HG02763 (cell line): ENCODE results near the gene PWWP3B.
"Not testable (repeated sequence)": the region's sequence is repeated elsewhere in the genome, so short reads cannot be mapped to it uniquely, and the experiment has no call there.

Experiments
- ATAC-seq: cut with Tn5 transposase; IDR thresholded peaks from one replicate; pipeline ENCODE4 v1.9.1; 2021; ENCODE audit warnings: mild to moderate bottlenecking, moderate library complexity; ENCODE audit not compliant: unreplicated experiment

The PWWP3B gene

DNA sequence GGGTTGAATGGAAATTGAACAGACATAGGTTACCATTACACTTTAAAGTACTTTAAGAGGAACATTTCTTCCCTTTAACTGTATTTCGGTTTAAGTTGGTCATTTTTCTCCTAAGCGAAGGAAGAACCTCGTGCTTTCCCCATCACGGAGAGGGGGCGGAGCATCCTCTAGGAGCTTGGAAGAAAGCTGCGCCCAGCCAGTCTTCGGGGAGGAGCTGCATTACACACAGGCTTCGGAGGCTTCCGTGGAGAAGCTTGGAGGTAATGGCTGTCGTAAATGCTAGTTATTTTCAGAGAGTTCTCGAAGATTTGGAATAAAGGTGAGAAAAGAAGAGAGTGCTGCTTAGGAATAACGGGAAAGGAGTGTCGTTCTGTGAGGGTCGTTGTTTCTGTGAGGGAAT lies at the start of gene PWWP3B:
TSS of gene PWWP3B (plus strand) at position 199 of the 400 bp plus-strand sequence. CDS start 37,128 bp downstream, outside the sequence.
- no peak for ATAC-seq

GRCh38 chrX:106139048-106139447 lies 29.1 kb upstream of the PWWP3B start:
- ATAC-seq = no peak

DNA sequence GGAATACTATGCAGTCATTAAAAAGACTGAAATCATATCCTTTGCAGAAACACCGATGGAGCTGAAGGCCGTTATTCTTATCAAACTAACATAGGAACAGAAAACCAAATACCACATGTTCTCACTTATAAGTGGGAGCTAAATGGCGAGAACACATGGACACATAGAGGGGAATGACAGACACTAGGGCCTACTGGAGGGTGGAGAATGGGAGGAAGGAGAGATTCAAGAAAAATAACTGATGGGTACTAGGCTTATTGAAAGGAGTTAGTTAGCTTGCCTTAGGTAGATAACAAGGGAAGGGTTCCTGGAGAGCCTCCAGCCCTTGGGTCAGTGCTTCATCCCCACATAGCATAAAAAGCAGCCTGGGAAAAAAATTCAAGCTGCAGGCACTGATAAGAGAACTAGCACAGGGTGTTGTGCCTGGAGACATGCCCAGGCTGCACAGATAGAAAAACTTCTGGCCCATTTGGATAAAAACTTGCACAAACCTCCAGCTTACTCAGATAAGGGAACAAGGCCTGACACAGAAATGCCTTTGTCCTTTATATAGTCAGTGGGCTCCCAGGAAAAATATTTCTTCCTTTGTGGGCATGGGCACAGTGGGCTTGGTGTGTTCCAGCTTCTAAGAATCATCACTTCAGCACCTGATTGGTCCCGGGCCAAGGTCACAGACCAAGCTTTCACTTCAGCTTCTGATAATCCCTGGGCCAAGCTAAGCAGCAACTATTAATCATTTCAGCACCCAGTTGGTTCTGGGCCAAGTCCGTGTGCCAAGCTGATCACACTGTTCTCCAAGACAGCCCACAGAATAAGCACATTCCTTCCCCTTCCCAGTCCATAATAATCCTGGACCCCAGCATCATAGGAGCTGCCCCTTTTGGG lies 23.1 kb upstream of the PWWP3B start:
- ATAC-seq = no peak

- ATAC-seq = no peak
These were observed 17.4 kb upstream of the PWWP3B start for GRCh38 chrX:106150701-106151100.

GRCh38 chrX:106159861-106160282 lies 8.2 kb upstream of the PWWP3B start:
- ATAC-seq = no peak

DNA sequence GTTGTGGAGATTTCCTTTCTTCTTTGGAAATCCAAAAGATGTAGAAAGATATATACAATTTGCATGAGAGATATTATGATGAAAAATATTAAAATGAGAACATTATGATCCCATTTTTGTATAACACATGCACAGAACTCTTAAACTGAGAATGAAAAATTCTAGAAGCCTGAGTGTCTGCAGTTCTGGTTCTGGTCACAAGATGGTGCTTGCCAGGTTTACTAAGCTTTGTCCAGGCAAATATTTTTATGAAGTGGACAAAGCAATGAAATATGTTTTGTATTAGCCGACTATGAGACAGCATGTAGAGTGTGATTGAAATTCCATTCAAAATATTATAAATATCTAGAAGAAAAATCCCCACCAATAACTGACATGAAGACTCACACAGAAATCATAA lies 2.2 kb downstream of the PWWP3B start:
- ATAC-seq = no peak

- ATAC-seq = no peak
These were observed 3.3 kb downstream of the PWWP3B start for GRCh38 chrX:106171293-106171820.

GRCh38 chrX:106177106-106177981 lies 9.2 kb downstream of the PWWP3B start:
- no peak for ATAC-seq

DNA sequence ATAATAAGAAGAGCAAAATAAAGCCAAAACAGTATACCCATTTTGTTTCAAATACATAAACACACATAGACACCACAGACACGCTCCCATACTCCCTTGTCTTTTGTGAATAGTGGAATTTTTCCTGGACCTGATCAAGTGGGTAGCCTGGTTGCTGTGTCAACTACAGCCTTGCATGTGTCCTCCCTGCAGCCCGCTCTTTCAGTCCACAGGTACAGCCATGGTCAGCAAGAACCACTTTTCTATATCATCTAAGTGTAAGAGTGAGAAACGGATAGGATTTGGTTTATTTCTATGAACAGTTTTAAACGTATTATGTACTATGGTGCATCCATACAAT lies 9.8 kb downstream of the PWWP3B start:
- no peak for ATAC-seq

DNA sequence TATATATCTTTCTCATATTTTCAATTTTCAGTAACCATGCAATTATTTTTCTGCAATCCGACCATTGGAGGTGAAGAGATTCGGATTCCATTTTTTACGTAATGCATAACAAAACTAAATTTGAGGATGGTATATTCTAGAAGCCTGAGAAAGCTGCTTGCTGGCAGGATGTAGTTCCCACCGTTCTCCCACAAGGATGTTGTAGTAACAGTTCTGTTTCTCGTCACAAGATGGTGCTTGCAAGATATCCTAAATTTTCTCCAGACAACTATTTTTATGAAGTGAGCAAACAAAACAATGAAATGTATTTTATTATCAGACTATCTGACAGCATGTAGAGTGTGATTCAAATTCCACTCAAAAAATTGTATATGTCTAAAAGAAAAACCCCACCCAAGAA lies 10.7 kb downstream of the PWWP3B start:
- ATAC-seq = no peak

DNA sequence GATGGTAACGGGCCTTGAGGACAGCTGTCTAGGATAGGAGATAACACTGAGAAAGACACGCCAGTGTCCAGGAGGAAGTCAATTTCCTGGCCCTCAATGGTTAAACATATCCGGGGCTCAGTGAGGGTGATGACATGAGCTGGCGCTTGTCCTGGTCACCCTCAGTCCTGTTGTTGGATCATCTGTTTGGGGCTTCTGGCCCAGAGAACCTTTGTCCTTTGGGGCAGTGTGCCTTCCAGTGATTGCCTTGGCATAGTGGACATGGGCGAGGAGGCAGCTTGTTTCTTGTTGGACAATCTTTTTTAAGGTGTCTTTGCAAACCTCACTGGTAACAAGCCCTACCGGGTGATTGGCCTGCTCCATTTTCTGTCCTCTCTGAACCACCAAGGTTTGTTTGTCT lies 15.6 kb downstream of the PWWP3B start:
- ATAC-seq = not testable (repeated sequence)

DNA sequence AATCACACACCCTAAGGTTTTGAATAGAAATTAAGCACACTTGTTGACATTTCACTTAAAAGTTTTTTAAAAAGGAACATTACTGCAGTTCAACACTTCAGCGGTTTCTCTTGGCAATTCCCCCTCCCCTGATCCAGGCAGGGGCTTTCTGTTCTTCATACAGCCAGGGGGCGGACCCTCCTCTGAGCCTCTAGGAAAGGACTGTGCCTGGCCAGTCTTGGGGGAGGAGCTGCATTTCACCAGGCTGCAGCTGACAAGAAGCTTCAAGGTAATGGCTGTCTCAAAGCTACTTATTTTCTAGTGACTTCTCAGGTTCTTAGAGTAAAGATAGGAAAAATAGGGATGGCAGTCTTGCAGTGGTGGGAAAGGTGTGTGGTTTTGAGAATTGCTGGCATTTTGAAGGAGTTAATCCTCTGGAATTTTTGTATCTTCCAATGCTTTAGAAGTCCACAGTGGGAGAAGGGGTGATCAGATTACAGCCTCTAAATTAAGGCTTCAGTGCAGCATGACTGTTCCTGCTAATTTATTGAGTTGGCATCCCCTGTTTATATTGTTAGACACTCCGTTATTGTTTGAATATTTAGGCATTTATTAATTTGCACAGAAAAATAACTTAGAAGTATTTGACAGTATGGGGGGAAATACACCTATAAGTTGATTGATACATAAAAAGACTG lies 33.5 kb downstream of the PWWP3B start:
- ATAC-seq = no peak

DNA sequence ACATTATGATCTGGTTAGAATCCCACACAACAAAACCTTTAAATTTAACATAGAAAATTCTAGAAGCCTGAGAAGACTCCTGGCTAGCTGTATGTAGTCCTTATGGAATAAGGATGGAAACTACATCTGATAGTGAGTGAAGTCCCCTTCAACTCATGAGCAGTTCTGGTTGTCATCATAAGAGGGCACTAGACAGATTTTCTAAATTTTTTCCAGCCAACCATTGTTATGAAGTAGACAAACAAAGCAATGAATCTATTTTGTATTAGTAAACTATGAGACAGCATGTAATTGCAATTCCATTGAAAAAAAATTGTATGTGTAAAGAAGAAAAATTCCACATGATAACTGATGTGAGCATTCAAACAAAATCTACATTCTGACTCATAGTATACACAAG lies 35.2 kb downstream of the PWWP3B start:
- ATAC-seq = no peak

- no peak for ATAC-seq
These were observed 40.0 kb downstream of the PWWP3B start for GRCh38 chrX:106208154-106208553.
